ENCODE measurements around the gene ISG15. TPM values are rescaled to one million over a fixed set of nuclear protein-coding genes. Genes with fewer than 3 reads are reported as not detected.

The ISG15 gene
- polyA plus RNA-seq, 4 donors: 21.1 to 282 (median 182) TPM

DNA sequence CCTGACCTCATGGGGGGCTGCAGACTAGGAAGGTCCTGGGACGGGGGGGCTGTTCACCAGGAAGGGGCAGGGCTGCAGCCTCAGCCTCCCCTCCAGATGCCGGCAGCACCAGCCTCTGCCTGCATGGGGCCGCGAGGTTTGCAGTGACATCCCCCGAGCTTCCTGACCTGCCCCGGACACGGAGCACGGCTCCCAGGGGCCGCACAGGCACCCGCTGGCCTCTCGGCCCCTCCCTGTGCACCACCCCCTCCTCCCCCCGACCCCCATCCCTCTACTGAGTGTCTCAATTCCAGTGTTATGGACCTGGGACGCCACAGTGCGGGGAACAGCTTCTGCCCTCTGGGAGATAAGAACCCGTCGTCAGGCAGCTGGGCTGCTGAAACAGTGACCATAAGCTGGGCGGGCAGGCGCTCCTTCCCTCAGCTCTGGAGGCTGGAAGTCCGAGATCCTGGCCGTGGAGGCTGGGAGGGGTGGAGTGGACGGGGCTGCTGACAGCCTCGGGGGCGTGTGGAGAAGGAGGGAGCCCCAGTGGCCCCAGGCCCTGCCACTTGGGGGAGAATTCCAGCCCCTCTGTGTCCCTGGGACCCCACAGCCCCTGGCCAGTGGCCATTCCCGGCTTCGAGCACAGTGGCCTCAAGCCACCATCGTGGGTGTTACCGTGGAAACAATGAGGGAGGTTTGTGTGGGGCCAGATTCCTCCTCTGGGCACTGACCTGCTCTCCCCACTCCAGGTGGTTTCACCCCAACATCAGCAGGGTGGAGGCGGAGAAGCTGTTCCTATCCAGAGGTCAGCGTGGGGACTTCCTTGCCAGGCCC, 49.3 kb downstream of the ISG15 start:
- no peak for DNase-seq
- peaks cover 8 to 86% (median 19%) of the 10 kb centered on the region in 3 donors for H3K27me3 ChIP-seq (ENCODE audit: control insufficient read depth in 3 of 3, insufficient read depth in 3 of 3, low read length in 3 of 3)
- FAIRE-seq: no peak

GRCh38 chr1:1063261-1063944, 50.1 kb downstream of the ISG15 start:
- Histone ChIP-seq H3K4me1 (ENCODE audit: control insufficient read depth in 3 of 3, insufficient read depth in 2 of 3, low read depth in 1 of 3, low read length in 2 of 3) (peaks cover 0 to 27% (median 2%) of the 10 kb centered on the region in 3 donors), H3K4me3 (ENCODE audit: low read depth in 1 of 3, low read length in 3 of 3) (no peak overlapping the region)
- FAIRE-seq: no peak

More for the DNA sequence above, 49.3 kb downstream of the ISG15 start:
- H3K27ac ChIP-seq (ENCODE audit: low read depth in 1 of 3, low read length in 2 of 3): no peak overlapping the region
- no peaks in the 10 kb centered on the region for H3K9me3 ChIP-seq (ENCODE audit: control insufficient read depth in 2 of 2, insufficient read depth in 1 of 2, low read depth in 1 of 2, low read length in 1 of 2)
- H3K36me3 ChIP-seq (ENCODE audit: control insufficient read depth in 3 of 3, insufficient read depth in 2 of 3, low read depth in 1 of 3, low read length in 3 of 3): no peaks in the 10 kb centered on the region
- H3K4me1 ChIP-seq (ENCODE audit: control insufficient read depth in 3 of 3, insufficient read depth in 2 of 3, low read depth in 1 of 3, low read length in 2 of 3): peaks cover 0 to 22% (median 2%) of the 10 kb centered on the region in 3 donors
- WGBS, 3 donors: 15 to 25% (median 19%) methylated on average over 28 to 29 of the region's 29 CpGs
- no peak overlapping the region for H3K4me3 ChIP-seq (ENCODE audit: low read depth in 1 of 3, low read length in 3 of 3)

More at GRCh38 chr1:1063261-1063944, 50.1 kb downstream of the ISG15 start:
- WGBS, 3 donors: 56 to 68% (median 65%) methylated on average over 21 to 24 of the region's 24 CpGs
- H3K36me3 ChIP-seq (ENCODE audit: control insufficient read depth in 3 of 3, insufficient read depth in 2 of 3, low read depth in 1 of 3, low read length in 3 of 3): no peaks in the 10 kb centered on the region
- no peak overlapping the region for H3K27ac ChIP-seq (ENCODE audit: low read depth in 1 of 3, low read length in 2 of 3)
- DNase-seq: no peak
- H3K27me3 ChIP-seq (ENCODE audit: control insufficient read depth in 3 of 3, insufficient read depth in 3 of 3, low read length in 3 of 3): peaks cover 8 to 86% (median 19%) of the 10 kb centered on the region in 3 donors
- H3K9me3 ChIP-seq (ENCODE audit: control insufficient read depth in 2 of 2, insufficient read depth in 1 of 2, low read depth in 1 of 2, low read length in 1 of 2): no peaks in the 10 kb centered on the region

Other genes starting within 250 kb of the ISG15 start
- 10 to 100 TPM in 1 of 4 donors, 1 to 10 TPM in 2, under 1 TPM in 1; 0.89 to 13.6 (median 6.8) TPM for gene SAMD11, start 89.6 kb upstream of the ISG15 start, polyA plus RNA-seq
- gene NOC2L, start 54.2 kb upstream of the ISG15 start, polyA plus RNA-seq: 10 to 100 TPM; 34.0 to 69.3 (median 45.4) TPM
- 10 to 100 TPM in 1 of 4 donors, 1 to 10 TPM in 3; 3.9 to 11.9 (median 6.8) TPM for gene KLHL17, start 52.9 kb upstream of the ISG15 start, polyA plus RNA-seq
- under 1 TPM; 0.64 to 0.89 (median 0.76) TPM for gene PLEKHN1, start 47.0 kb upstream of the ISG15 start, polyA plus RNA-seq
- gene PERM1, start 31.4 kb upstream of the ISG15 start, polyA plus RNA-seq: 1 to 10 TPM in 1 of 4 donors, under 1 TPM in 2, not detected in 1; 0.22 to 1.6 (median 0.30) TPM
- 1 to 10 TPM in 3 of 4 donors, under 1 TPM in 1; 0.89 to 8.2 (median 5.3) TPM for gene HES4, start 13.4 kb upstream of the ISG15 start, polyA plus RNA-seq
- gene AGRN, start 6.6 kb downstream of the ISG15 start, polyA plus RNA-seq: 100 to 1,000 TPM in 1 of 4 donors, 10 to 100 TPM in 3; 13.2 to 104 (median 19.9) TPM
- under 1 TPM in 3 of 4 donors, not detected in 1; 0.15 to 0.45 (median 0.18) TPM for gene RNF223, start 60.8 kb downstream of the ISG15 start, polyA plus RNA-seq
- 10 to 100 TPM in 3 of 4 donors, 1 to 10 TPM in 1; 9.2 to 19.0 (median 12.6) TPM for gene C1orf159, start 102.6 kb downstream of the ISG15 start, polyA plus RNA-seq
- gene TTLL10, start 160.4 kb downstream of the ISG15 start, polyA plus RNA-seq: under 1 TPM in 2 of 4 donors, not detected in 2; 0.21 to 0.36 TPM
- gene TNFRSF18, start 193.1 kb downstream of the ISG15 start, polyA plus RNA-seq: 1 to 10 TPM in 2 of 4 donors, under 1 TPM in 1, not detected in 1; 0.47 to 5.9 (median 1.8) TPM
- 1 to 10 TPM in 3 of 4 donors, not detected in 1; 1.2 to 3.5 (median 3.1) TPM for gene TNFRSF4, start 200.7 kb downstream of the ISG15 start, polyA plus RNA-seq
- gene SDF4, start 218.5 kb downstream of the ISG15 start, polyA plus RNA-seq: 100 to 1,000 TPM in 3 of 4 donors, 10 to 100 TPM in 1; 91.2 to 190 (median 151) TPM
- 10 to 100 TPM in 2 of 4 donors, 1 to 10 TPM in 2; 2.7 to 13.7 (median 6.8) TPM for gene B3GALT6, start 218.7 kb downstream of the ISG15 start, polyA plus RNA-seq
- gene C1QTNF12, start 233.2 kb downstream of the ISG15 start, polyA plus RNA-seq: 100 to 1,000 TPM in 2 of 4 donors, 10 to 100 TPM in 2; 10.6 to 203 (median 98.5) TPM

Measured in small intestine (tissue), 7 donors.